Muscle of back (tissue), 11 donors: ENCODE results near the gene DHRS1. TPM values are rescaled to one million over a fixed set of nuclear protein-coding genes. Genes with fewer than 3 reads are reported as not detected.
"Not testable (repeated sequence)": the region's sequence is repeated elsewhere in the genome, so short reads cannot be mapped to it uniquely, and the experiment has no call there.

Experiments
- DNase-seq, 3 donors: peaks; one replicate each; pipeline versions ENCODE4 v3.0.0 to v3.0.0-alpha.2; 2013
- polyA plus RNA-seq, 10 donors: library from polyadenylated mRNA; unstranded; fragments of 120-200 nt; gene quantifications; one replicate each; pipeline ENCODE4 v1.2.1, GENCODE V29; 2013; ENCODE audit not compliant: insufficient read length in 10 of 10

DHRS1 gene
- polyA plus RNA-seq, 10 donors, result 10.9 to 21.2 (median 17.0) TPM

- no peak for DNase-seq
These were observed 30.2 kb upstream of the DHRS1 start for GRCh38 chr14:24329736-24330135.

DNA sequence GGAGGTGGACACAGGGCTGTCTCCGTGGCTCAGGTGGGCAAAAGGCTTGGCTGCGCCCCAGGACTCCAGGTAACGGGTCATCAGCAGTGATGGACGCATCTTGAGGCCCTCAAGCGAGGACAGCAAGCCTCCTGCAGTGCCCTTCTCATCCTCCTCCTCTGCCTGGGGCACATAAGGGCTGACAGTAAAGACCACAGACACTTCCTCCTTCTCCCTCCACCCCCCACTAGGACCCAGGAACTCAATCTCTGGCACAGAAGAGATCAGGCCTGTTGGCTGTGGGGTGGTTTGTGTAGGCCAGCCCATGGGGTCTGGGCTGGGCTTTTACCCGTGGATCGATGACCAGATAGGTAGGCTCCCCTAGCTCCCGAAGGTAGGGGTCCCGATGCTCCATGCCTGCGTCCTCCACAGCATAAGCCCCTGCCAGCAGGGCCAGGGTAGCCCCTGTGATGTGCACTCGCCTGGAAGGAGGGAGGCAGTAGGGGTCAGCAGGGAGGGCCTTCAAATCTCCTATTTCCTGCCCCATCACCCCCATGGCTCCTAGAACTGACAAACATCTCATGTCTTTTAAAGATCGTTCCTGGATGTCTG, 29.6 kb upstream of the DHRS1 start:
- no peak for DNase-seq

DNA sequence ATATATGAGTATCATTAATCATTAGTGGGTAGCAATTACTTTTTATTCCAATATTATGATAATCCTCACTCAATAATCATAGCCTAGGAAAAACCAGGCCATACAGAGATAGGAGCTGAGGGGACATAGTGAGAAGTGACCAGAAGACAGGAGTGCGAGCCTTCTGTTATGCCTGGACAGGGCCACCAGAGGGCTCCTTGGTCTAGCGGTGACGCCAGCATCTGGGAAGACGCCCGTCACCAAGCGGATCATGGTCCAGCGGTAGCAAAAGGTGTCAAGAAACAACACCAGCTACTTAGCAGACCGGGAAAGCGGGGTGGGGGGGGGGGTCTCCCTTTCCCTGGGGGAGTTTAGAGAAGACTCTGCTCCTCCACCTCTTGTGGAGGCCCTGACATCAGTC, 28.3 kb upstream of the DHRS1 start:
- DNase-seq, result not testable (repeated sequence)

DNA sequence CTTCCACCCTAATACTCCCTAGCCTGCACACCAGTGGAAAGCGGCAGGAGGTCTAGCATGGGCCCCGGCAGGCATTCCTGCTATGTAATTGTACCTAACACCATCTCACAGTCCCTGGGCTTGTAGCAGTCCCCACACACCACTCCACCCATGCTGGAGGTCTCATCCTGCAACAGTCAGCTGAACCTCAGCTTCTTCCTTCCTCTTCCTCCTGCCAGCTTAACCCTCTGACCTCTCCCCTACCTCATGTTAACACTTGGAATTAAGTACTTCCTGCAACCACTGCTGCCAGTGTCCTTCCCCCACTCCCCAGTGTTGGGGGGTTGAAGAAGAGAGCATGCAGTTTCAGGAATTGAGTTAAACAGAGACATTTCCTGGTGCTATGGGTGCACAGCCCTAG, 27.7 kb upstream of the DHRS1 start:
- no peak for DNase-seq

DNA sequence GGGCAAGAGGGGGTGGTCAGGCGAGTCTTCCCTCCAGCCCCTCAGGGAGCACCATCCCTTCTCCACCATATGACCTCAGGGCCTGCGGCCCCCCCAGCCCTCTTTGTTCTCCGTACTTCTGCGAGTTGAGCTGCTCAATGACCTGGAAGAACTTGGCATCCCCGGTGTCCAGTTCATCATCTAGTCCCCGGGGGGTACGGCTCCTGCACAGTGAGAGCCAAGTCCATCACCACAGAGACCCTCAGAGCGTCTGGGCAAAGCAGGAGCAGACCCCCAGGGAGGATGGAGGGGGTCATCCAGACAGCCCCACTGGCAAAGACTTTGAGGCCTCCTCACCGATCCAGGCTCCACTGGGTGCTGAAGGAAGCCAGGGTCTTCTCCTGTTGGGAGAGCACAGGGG, 26.4 kb upstream of the DHRS1 start:
- no peak for DNase-seq

DNA sequence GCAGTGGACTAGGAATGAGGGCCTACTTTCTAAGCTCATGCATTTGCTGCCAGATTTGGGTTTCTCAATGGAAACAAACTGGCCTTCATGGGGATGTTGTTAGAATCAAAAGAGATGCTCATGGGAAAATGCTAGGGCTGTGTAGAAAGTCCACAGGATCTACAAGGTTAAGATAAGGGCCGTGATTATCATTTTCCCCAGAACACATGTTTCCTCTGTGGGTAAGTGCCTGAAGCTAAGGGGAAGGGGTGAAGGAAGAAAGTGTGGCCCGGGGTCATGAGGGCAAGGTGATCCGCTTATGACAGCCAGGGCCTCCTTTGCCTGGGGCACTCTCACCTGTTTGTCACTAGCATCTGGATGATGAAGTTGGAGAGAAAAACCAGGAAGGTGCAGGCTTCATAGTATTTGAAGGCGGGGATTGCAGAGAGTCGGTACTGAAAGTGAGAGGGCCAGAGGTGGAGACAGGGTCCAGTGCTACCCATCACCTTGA, 25.5 kb upstream of the DHRS1 start:
- no peak for DNase-seq

- DNase-seq, result no peak
These were observed 24.4 kb upstream of the DHRS1 start for GRCh38 chr14:24324024-24324423.

DNA sequence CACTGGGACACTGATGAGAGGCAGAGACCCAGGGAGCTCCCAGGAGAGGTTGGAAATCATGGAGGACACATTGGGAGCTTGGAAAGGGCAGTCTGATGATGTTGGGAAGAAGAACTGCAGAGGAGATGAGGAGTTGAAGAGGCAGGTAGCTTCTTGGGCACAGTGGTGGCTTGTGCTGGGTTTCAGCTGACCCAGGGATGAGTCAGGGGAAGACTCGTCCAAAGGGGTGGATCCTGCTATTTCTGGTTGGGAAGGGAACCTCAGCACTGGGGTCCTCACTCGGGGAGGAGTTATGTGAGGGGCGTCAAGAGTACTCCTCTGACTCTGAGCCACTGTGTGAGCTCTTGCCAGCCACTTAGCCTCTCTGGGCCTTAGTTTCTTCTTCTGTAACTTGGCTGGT, 23.8 kb upstream of the DHRS1 start:
- no peak for DNase-seq

DNA sequence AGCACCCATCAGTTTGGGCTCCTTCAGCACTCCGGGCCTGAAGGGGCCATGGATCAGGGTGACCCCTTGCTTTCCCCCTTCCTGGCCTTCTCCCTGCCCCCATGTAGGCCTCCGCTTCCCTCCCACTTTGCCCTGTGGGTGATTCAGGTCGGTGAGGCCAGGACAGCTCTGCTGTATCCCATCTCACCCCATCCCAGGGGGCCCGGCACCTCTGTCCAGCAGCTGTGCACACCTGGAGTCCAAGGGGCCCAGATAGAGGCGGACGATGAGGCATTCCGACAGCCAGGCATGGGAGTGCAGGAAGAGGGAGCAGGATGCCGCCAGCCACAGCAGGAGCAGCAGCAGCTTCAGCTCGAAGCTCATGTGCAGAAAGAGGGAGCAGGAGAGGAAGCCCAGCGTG, 23.1 kb upstream of the DHRS1 start:
- DNase-seq, result no peak

DNA sequence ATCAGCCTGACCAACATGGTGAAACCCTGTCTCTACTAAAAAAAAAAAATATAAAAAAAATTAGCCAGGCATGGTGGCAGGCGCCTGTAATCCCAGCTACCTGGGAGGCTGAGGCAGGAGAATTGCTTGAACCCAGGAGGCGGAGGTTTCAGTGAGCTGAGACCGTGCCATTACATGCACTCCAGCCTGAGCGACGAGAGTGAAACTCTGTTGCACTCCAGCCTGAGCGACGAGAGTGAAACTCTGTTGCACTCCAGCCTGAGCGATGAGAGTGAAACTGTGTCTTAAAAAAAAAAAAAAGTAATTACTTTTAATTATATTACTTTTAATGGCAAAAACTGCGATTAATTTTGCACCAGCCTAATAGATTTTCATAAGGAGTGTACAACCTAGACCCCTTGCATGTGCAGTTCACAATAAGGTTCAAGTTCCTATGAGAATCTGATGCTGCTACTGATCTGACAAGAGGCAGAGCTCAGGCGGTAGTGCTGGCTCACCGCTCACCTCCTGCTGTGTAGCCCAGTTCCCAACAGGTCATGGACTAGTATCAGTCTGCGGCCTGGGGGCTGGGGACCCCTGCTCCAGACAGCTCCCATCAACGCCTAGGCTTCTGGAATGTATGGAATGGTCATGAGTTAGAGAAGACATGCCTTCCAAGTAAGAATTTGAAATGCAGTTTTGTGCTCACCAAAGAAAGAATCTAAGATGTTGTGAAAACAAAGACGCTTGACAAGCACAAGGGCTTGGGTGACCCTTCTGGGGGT, 21.8 kb upstream of the DHRS1 start:
- no peak for DNase-seq

- no peak for DNase-seq
These were observed 17.8 kb upstream of the DHRS1 start for GRCh38 chr14:24317141-24317928.

DNA sequence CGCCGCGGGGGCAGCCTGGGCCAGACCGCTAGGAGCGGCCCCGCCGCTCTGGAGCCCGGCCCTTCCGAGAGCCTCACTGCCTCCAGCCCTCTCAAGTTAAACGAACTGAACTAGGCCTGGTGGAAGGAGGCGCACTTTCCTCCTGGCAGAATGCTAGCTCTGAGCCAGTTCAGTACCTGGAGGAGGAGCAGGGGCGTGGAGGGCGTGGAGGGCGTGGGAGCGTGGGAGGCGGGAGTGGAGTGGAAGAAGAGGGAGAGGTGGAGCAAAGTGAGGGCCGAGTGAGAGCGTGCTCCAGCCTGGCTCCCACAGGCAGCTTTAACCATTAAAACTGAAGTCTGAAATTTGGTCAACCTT, 17.0 kb upstream of the DHRS1 start:
- DNase-seq, result no peak

DNA sequence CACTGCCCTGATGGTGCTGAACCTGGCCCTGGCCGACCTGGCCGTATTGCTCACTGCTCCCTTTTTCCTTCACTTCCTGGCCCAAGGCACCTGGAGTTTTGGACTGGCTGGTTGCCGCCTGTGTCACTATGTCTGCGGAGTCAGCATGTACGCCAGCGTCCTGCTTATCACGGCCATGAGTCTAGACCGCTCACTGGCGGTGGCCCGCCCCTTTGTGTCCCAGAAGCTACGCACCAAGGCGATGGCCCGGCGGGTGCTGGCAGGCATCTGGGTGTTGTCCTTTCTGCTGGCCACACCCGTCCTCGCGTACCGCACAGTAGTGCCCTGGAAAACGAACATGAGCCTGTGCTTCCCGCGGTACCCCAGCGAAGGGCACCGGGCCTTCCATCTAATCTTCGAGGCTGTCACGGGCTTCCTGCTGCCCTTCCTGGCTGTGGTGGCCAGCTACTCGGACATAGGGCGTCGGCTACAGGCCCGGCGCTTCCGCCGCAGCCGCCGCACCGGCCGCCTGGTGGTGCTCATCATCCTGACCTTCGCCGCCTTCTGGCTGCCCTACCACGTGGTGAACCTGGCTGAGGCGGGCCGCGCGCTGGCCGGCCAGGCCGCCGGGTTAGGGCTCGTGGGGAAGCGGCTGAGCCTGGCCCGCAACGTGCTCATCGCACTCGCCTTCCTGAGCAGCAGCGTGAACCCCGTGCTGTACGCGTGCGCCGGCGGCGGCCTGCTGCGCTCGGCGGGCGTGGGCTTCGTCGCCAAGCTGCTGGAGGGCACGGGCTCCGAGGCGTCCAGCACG, 16.4 kb upstream of the DHRS1 start:
- DNase-seq, result peak in 1 of 3 donors; percentile 60

- no peak for DNase-seq
These were observed 15.7 kb upstream of the DHRS1 start for GRCh38 chr14:24315243-24315806.

- no peak for DNase-seq
These were observed 15.0 kb upstream of the DHRS1 start for GRCh38 chr14:24314377-24315193.

DNA sequence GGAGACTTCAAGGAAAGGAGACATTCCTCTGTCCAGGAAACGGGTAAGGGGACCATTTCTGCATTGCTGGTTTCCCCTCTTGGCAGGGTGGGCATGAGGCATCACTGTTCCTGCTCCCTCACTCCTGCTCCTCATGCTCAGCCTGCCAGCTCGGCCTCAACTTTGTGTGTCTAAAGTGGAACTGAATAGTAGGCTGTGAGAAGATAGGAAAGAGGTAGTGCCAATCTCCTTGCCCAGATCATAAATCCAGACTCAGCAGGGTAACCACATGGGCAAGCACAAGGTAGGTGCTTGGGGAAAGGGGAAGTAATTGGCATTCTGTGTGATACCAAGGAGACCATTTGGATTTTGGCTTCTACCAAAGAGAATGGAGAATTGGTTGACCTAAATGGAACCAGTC, 14.3 kb upstream of the DHRS1 start:
- no peak for DNase-seq

GRCh38 chr14:24312736-24313507, 13.3 kb upstream of the DHRS1 start:
- DNase-seq, result peak in 1 of 3 donors; percentile 54

- no peak for DNase-seq
These were observed 12.4 kb upstream of the DHRS1 start for GRCh38 chr14:24311837-24312615.
